Ishikawa (cell line): ENCODE measurements around the gene NTM.

Experiments used
- CEBPB ChIP-seq: IDR thresholded peaks from 2 replicates; pipeline ENCODE4 v1.6.1; 2012
- CREB1 ChIP-seq: IDR thresholded peaks from 2 replicates; pipeline ENCODE4 v1.6.1; 2012; ENCODE audit warnings: low read depth
- EGR1 ChIP-seq: IDR thresholded peaks from 2 replicates; pipeline ENCODE4 v1.6.1; 2012
- EP300 ChIP-seq: IDR thresholded peaks from 2 replicates; pipeline ENCODE4 v1.6.1; 2012; ENCODE audit warnings: borderline replicate concordance
- FOXM1 ChIP-seq: IDR thresholded peaks from 2 replicates; pipeline ENCODE4 v1.6.1; 2012; ENCODE audit warnings: low read depth, borderline replicate concordance
- NFIC ChIP-seq: IDR thresholded peaks from 2 replicates; pipeline ENCODE4 v1.6.1; 2012
- RAD21 ChIP-seq: IDR thresholded peaks from 2 replicates; pipeline ENCODE4 v1.6.1; 2012; ENCODE audit warnings: low read depth
- TAF1 ChIP-seq: IDR thresholded peaks from 2 replicates; pipeline ENCODE4 v1.6.1; 2012; ENCODE audit warnings: low read depth, mild to moderate bottlenecking
- TCF12 ChIP-seq: IDR thresholded peaks from 2 replicates; pipeline ENCODE4 v1.6.1; 2012; ENCODE audit warnings: low read depth
- TEAD4 ChIP-seq: IDR thresholded peaks from 2 replicates; pipeline ENCODE4 v1.6.1; 2012
- YY1 ChIP-seq: IDR thresholded peaks from 2 replicates; pipeline ENCODE4 v1.6.1; 2012; ENCODE audit warnings: low read depth
- ZBTB7A ChIP-seq: IDR thresholded peaks from 2 replicates; pipeline ENCODE4 v1.6.1; 2012; ENCODE audit warnings: low read depth
- TF ChIP-seq, protein P1 (sequence below): IDR thresholded peaks from 2 replicates; pipeline ENCODE4 v1.6.1; 2012; ENCODE audit warnings: low read depth, mild to moderate bottlenecking
- TF ChIP-seq, protein P2 (sequence below): IDR thresholded peaks from 2 replicates; pipeline ENCODE4 v1.6.1; 2012
- TF ChIP-seq, protein P3 (sequence below): IDR thresholded peaks from 2 replicates; pipeline ENCODE4 v1.6.1; 2012

The NTM gene

DNA sequence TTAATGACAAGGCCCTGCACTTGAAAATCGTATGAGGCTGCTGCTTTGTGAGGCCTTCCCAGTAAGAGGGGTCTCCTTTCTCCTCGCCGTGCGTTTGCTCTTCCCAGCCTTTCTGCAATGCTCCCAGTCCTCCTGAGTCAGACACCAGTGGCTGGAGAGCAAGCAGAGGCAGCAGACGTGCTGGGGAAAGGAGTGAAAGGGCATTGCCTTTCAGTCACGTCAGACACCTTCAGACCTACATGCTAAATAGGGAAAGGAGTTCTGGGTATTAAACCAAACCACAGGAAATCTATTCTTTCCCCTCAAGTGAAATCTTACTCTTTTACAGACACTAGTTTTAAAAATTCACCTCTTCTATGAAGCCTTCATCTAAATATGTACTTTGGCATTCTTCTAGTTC is 274.8 kb downstream of the NTM start:
- TF ChIP-seq TEAD4 (no peak), TCF12 (no peak), RAD21 (no peak), ZBTB7A (no peak), FOXM1 (no peak)

DNA sequence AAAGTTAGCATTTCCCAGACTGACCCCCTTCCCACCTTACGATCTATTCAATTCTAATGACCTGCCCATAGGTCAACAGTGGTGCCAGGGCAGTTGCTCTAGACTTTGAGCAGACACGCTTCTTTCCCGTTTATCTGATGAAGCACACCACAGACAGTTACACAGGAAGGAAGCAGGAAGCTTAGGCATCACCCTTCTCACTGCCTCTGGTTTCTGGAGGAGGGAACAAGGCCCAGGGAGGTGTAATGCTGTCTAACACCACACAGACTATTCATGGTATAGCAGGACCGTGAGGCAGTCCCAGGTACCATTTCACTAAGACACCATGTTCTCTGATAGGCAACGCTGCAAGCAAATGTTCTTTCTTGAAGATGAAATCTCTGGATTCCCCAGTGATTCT is 279.4 kb downstream of the NTM start:
- TF ChIP-seq EGR1, result no peak
- TF ChIP-seq YY1, result no peak
- no peak for TF ChIP-seq ZBTB7A
- no peak for TF ChIP-seq FOXM1
- no peak for TF ChIP-seq RAD21
- TF ChIP-seq EP300, result no peak
- no peak for TF ChIP-seq TEAD4
- TF ChIP-seq, protein P1, sequence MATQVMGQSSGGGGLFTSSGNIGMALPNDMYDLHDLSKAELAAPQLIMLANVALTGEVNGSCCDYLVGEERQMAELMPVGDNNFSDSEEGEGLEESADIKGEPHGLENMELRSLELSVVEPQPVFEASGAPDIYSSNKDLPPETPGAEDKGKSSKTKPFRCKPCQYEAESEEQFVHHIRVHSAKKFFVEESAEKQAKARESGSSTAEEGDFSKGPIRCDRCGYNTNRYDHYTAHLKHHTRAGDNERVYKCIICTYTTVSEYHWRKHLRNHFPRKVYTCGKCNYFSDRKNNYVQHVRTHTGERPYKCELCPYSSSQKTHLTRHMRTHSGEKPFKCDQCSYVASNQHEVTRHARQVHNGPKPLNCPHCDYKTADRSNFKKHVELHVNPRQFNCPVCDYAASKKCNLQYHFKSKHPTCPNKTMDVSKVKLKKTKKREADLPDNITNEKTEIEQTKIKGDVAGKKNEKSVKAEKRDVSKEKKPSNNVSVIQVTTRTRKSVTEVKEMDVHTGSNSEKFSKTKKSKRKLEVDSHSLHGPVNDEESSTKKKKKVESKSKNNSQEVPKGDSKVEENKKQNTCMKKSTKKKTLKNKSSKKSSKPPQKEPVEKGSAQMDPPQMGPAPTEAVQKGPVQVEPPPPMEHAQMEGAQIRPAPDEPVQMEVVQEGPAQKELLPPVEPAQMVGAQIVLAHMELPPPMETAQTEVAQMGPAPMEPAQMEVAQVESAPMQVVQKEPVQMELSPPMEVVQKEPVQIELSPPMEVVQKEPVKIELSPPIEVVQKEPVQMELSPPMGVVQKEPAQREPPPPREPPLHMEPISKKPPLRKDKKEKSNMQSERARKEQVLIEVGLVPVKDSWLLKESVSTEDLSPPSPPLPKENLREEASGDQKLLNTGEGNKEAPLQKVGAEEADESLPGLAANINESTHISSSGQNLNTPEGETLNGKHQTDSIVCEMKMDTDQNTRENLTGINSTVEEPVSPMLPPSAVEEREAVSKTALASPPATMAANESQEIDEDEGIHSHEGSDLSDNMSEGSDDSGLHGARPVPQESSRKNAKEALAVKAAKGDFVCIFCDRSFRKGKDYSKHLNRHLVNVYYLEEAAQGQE, result no peak
- no peak for TF ChIP-seq TAF1
- TF ChIP-seq CREB1, result no peak
- no peak for TF ChIP-seq NFIC
- no peak for TF ChIP-seq CEBPB
- TF ChIP-seq TCF12, result no peak
- TF ChIP-seq, protein P2, sequence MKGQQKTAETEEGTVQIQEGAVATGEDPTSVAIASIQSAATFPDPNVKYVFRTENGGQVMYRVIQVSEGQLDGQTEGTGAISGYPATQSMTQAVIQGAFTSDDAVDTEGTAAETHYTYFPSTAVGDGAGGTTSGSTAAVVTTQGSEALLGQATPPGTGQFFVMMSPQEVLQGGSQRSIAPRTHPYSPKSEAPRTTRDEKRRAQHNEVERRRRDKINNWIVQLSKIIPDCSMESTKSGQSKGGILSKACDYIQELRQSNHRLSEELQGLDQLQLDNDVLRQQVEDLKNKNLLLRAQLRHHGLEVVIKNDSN, result no peak
- TF ChIP-seq, protein P3, sequence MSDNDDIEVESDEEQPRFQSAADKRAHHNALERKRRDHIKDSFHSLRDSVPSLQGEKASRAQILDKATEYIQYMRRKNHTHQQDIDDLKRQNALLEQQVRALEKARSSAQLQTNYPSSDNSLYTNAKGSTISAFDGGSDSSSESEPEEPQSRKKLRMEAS, result no peak

DNA sequence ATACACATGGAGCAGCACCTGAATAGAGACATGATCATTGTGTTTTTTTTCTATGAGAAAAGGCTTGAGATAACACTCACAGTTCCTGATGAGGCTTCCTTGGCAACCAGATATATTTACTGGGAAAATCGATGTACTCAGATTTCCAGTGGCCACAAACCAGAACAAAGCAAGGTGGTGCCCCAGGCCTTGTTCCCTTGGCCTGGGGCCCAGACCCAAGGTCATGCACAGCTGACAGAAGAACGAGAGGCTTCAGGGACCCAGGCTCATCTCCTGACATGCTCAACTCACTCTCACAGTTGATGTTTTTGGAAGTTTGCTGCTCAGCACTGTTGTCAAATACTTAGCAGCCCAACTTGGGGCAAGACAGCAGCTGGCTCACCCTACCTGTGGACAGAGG is 281.8 kb downstream of the NTM start:
- TF ChIP-seq TEAD4 (no peak), CEBPB (no peak), EP300 (no peak), NFIC (no peak), ZBTB7A (no peak), TCF12 (no peak), EGR1 (no peak), FOXM1 (no peak), CREB1 (no peak), TAF1 (no peak), YY1 (no peak), RAD21 (no peak)
- TF ChIP-seq, protein P3, result no peak
- TF ChIP-seq, protein P1, result no peak
- TF ChIP-seq, protein P2, result no peak

DNA sequence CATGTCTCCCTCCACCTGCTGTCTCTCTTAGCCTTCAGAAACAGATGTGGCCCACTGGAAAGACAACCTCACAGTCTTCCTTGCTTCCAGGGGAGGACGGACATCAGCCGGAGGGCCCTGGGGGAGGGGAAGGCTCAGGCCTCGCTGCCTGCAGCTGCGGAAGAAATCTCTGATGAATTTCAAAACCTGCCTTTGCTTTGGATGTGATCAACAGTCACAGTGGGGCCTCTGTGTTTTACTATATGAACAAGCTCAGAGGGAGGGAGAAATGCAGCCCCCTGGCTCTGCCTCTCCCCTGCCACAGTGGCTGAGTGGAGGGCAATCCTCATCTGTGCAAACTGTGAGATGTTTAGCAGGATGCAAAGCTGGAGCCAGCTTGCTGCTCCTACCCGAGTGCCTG is 282.8 kb downstream of the NTM start:
- TF ChIP-seq CEBPB (no peak), TEAD4 (no peak), CREB1 (no peak), NFIC (no peak), ZBTB7A (no peak), TCF12 (no peak)
- TF ChIP-seq, protein P3, result no peak

DNA sequence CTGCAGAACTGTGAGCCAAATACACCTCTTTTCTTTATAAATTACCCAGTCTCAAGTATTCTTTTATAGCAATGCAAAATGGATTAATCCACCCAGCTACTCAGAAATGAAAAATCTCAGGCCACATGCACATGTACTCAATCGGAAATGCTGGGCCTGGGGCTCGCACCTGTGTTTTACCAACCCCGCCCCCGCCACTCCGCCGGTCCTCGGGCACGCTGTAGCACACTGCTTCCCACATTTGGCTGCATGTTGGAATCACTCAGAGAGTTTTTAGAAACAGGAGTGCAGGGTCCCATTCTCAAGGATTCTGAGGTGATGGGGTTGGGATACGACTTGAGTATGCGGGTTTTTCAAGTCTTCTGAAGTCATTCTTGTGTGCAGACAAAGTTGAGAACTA is 284.4 kb downstream of the NTM start:
- TF ChIP-seq FOXM1, result no peak
- no peak for TF ChIP-seq YY1
- no peak for TF ChIP-seq TEAD4
- TF ChIP-seq, protein P1, result no peak
- no peak for TF ChIP-seq CREB1
- TF ChIP-seq CEBPB, result no peak
- TF ChIP-seq ZBTB7A, result no peak
- TF ChIP-seq, protein P3, result no peak
- no peak for TF ChIP-seq NFIC
- TF ChIP-seq EP300, result no peak
- TF ChIP-seq EGR1, result no peak
